HepG2 (cell line): ENCODE data around the gene ANKFY1.

Experiments
- ARNT2 ChIP-seq: sonication (generic); formaldehyde crosslinking; IDR thresholded peaks from 2 replicates; pipeline ENCODE4 v1.8.0; 2022; ENCODE audit warnings: mild to moderate bottlenecking, low read depth, missing genetic modification reagents, moderate library complexity
- CENPT ChIP-seq: sonication (generic); formaldehyde crosslinking; IDR thresholded peaks from 2 replicates; pipeline ENCODE4 v1.8.0; 2022; ENCODE audit warnings: low read depth, mild to moderate bottlenecking, moderate library complexity, missing genetic modification reagents
- FOSL1 ChIP-seq: sonication (generic); formaldehyde crosslinking; IDR thresholded peaks from 2 replicates; pipeline ENCODE4 v1.9.0; 2021; ENCODE audit warnings: missing genetic modification reagents, borderline replicate concordance
- GTF2F1 ChIP-seq: fragments of 150-350 bp; IDR thresholded peaks from 2 replicates; pipeline ENCODE4 v1.6.1; 2014; ENCODE audit warnings: low read length
- KIAA2018 ChIP-seq: sonication (generic); formaldehyde crosslinking; IDR thresholded peaks from 2 replicates; pipeline ENCODE4 v1.5.0; 2020; ENCODE audit warnings: mild to moderate bottlenecking, missing genetic modification reagents, borderline replicate concordance
- RELA ChIP-seq: sonication (generic); formaldehyde crosslinking; IDR thresholded peaks from 2 replicates; pipeline ENCODE4 v1.4.0; 2020; ENCODE audit warnings: missing genetic modification reagents
- TCF12 ChIP-seq, 2 experiments: fragments of 450-650 bp in 1 of 2; sonication (generic) in 1 of 2; formaldehyde crosslinking in 1 of 2; IDR thresholded peaks; 2 replicates each; pipeline versions ENCODE4 v1.6.1 to v1.8.0; 2017 to 2022; ENCODE audit warnings: antibody characterized with exemption in 1 of 2, mild to moderate bottlenecking in 1 of 2, missing genetic modification reagents in 1 of 2, moderate library complexity in 1 of 2
- ZBTB7B ChIP-seq: sonication (generic); formaldehyde crosslinking; IDR thresholded peaks from 2 replicates; pipeline ENCODE4 v1.4.0; 2020; ENCODE audit warnings: missing genetic modification reagents
- ZNF670 ChIP-seq: sonication (generic); formaldehyde crosslinking; IDR thresholded peaks from 2 replicates; pipeline ENCODE4 v1.8.0; 2022; ENCODE audit warnings: mild to moderate bottlenecking, missing genetic modification reagents, borderline replicate concordance
- TF ChIP-seq, protein P1 (sequence below), 2 experiments: IDR thresholded peaks; 2 replicates each; pipeline ENCODE4 v1.6.1; 2011 to 2012; ENCODE audit warnings: low read length in 2 of 2, borderline replicate concordance in 1 of 2, low read depth in 1 of 2, mild to moderate bottlenecking in 1 of 2, moderate library complexity in 1 of 2
- TF ChIP-seq, protein P2 (sequence below): sonication (generic); formaldehyde crosslinking; IDR thresholded peaks from 2 replicates; pipeline ENCODE4 v1.5.0; 2020; ENCODE audit warnings: missing genetic modification reagents, mild to moderate bottlenecking, borderline replicate concordance
- TF ChIP-seq, protein P3 (sequence below): sonication (generic); formaldehyde crosslinking; IDR thresholded peaks from 2 replicates; pipeline ENCODE4 v1.5.0; 2020; ENCODE audit warnings: mild to moderate bottlenecking, missing genetic modification reagents, moderate library complexity
- TF ChIP-seq, protein P4 (sequence below): sonication (generic); formaldehyde crosslinking; IDR thresholded peaks from 2 replicates; pipeline ENCODE4 v1.5.0; 2020; ENCODE audit warnings: missing genetic modification reagents

DNA sequence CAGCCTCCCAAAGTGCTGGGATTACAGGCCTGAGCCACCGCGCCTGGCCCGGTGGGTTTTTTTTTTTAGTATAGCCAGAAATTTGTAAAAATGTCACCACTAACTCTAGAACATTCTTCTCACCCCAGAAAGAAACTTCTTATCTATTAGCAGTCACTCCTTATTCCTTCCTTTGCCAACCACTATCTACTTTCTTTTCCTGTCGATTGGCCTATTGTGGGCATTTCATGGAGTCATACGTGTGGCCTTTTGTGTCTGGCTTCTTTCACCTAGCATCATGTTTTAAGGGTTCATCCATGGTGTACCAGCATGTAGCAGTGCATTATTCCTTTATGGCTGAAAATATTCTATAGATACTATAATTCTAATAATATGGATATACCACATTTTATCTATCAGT lies 117.1 kb downstream of the ANKFY1 start:
- TF ChIP-seq, protein P1, sequence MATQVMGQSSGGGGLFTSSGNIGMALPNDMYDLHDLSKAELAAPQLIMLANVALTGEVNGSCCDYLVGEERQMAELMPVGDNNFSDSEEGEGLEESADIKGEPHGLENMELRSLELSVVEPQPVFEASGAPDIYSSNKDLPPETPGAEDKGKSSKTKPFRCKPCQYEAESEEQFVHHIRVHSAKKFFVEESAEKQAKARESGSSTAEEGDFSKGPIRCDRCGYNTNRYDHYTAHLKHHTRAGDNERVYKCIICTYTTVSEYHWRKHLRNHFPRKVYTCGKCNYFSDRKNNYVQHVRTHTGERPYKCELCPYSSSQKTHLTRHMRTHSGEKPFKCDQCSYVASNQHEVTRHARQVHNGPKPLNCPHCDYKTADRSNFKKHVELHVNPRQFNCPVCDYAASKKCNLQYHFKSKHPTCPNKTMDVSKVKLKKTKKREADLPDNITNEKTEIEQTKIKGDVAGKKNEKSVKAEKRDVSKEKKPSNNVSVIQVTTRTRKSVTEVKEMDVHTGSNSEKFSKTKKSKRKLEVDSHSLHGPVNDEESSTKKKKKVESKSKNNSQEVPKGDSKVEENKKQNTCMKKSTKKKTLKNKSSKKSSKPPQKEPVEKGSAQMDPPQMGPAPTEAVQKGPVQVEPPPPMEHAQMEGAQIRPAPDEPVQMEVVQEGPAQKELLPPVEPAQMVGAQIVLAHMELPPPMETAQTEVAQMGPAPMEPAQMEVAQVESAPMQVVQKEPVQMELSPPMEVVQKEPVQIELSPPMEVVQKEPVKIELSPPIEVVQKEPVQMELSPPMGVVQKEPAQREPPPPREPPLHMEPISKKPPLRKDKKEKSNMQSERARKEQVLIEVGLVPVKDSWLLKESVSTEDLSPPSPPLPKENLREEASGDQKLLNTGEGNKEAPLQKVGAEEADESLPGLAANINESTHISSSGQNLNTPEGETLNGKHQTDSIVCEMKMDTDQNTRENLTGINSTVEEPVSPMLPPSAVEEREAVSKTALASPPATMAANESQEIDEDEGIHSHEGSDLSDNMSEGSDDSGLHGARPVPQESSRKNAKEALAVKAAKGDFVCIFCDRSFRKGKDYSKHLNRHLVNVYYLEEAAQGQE (IDR thresholded peaks at IDR 0.05; ENCODE audit: borderline replicate concordance in 1 of 2, low read depth in 1 of 2, low read length in 2 of 2): no peak
- TF ChIP-seq, protein P2, sequence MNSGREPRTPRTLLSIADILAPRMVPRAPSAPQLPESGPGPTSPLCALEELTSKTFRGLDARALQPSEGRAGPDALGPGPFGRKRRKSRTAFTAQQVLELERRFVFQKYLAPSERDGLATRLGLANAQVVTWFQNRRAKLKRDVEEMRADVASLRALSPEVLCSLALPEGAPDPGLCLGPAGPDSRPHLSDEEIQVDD (CRISPR knock-in tag): no peak
- TF ChIP-seq, protein P3, sequence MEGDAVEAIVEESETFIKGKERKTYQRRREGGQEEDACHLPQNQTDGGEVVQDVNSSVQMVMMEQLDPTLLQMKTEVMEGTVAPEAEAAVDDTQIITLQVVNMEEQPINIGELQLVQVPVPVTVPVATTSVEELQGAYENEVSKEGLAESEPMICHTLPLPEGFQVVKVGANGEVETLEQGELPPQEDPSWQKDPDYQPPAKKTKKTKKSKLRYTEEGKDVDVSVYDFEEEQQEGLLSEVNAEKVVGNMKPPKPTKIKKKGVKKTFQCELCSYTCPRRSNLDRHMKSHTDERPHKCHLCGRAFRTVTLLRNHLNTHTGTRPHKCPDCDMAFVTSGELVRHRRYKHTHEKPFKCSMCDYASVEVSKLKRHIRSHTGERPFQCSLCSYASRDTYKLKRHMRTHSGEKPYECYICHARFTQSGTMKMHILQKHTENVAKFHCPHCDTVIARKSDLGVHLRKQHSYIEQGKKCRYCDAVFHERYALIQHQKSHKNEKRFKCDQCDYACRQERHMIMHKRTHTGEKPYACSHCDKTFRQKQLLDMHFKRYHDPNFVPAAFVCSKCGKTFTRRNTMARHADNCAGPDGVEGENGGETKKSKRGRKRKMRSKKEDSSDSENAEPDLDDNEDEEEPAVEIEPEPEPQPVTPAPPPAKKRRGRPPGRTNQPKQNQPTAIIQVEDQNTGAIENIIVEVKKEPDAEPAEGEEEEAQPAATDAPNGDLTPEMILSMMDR (CRISPR knock-in tag): no peak
- no peak for TF ChIP-seq ARNT2
- TF ChIP-seq KIAA2018 (CRISPR knock-in tag): no peak
- no peak for TF ChIP-seq ZBTB7B (CRISPR knock-in tag)
- TF ChIP-seq ZNF670 (CRISPR knock-in tag): no peak
- no peak for TF ChIP-seq TCF12 (IDR thresholded peaks at IDR 0.05)
- TF ChIP-seq TCF12 (CRISPR knock-in tag; IDR thresholded peaks at IDR 0.05): no peak
- TF ChIP-seq RELA: no peak
- TF ChIP-seq, protein P4, sequence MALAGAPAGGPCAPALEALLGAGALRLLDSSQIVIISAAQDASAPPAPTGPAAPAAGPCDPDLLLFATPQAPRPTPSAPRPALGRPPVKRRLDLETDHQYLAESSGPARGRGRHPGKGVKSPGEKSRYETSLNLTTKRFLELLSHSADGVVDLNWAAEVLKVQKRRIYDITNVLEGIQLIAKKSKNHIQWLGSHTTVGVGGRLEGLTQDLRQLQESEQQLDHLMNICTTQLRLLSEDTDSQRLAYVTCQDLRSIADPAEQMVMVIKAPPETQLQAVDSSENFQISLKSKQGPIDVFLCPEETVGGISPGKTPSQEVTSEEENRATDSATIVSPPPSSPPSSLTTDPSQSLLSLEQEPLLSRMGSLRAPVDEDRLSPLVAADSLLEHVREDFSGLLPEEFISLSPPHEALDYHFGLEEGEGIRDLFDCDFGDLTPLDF (CRISPR knock-in tag): no peak
- no peak for TF ChIP-seq GTF2F1
- TF ChIP-seq FOSL1 (CRISPR knock-in tag): no peak
- no peak for TF ChIP-seq CENPT (CRISPR knock-in tag)
